Colonic mucosa (tissue), 4 donors: ENCODE data around the gene PFN3. TPM values are rescaled to one million over a fixed set of nuclear protein-coding genes. Genes with fewer than 3 reads are reported as not detected.
"Not testable (repeated sequence)": the region's sequence is repeated elsewhere in the genome, so short reads cannot be mapped to it uniquely, and the experiment has no call there.

Source experiments
- DNase-seq: peaks from one replicate; pipeline ENCODE4 v3.0.0-alpha.2; 2020
- H3K27ac ChIP-seq: fragments of 200-600 bp; one replicate; pipeline ENCODE4 v1.8.0; 2021
- H3K27me3 ChIP-seq: fragments of 200-600 bp; one replicate; pipeline ENCODE4 v1.8.0; 2021
- H3K36me3 ChIP-seq: fragments of 200-600 bp; one replicate; pipeline ENCODE4 v1.8.0; 2021
- H3K4me1 ChIP-seq: fragments of 200-600 bp; one replicate; pipeline ENCODE4 v1.8.0; 2021; ENCODE audit warnings: mild to moderate bottlenecking
- H3K4me3 ChIP-seq: fragments of 200-600 bp; one replicate; pipeline ENCODE4 v1.8.0; 2021
- H3K9ac ChIP-seq, 2 donors: one replicate each; pipeline ENCODE4 v1.7.0; 2013; ENCODE audit warnings: control low read depth in 2 of 2, low read depth in 2 of 2, low read length in 2 of 2
- H3K9me3 ChIP-seq: fragments of 200-600 bp; one replicate; pipeline ENCODE4 v1.8.0; 2021
- CTCF ChIP-seq: fragments of 200-600 bp; IDR thresholded peaks from one replicate; pipeline ENCODE4 v1.8.0; 2022; ENCODE audit warnings: antibody characterized with exemption, mild to moderate bottlenecking
- intact Hi-C: fragments of 100-400 bp; cut with DNase I; formaldehyde crosslinking; loops from one replicate; pipeline ENCODE4 v1.14.1; 2022
- total RNA-seq, 2 donors: library from RNA; stranded (reverse); fragmentation: NEBNext Ultra II Directional in 1 of 2; extraction: Animal tissue kit (Norgen Biotek cat#: 25700) in 1 of 2; gene quantifications; one replicate each; pipeline ENCODE4 v1.2.1, GENCODE V29; 2021
- donor health status: healthy.
- donor health status: DM: no; HTN: no; CAD: no.
- donor health status: DM: no; HTN: no; CAD: no.

Gene PFN3
- total RNA-seq, 2 donors from 2014 or later = not detected

- H3K4me1 ChIP-seq = peaks cover 7% of the 10 kb centered on the region
Measured at GRCh38 chr5:177423671-177424070, 23.2 kb upstream of the PFN3 start.

GRCh38 chr5:177421062-177421798, 20.8 kb upstream of the PFN3 start:
- H3K4me1 ChIP-seq = peaks cover 7% of the 10 kb centered on the region
- intact Hi-C loops = no loop called here
- no peak overlapping the region for H3K27ac ChIP-seq
- no peak overlapping the region for H3K4me3 ChIP-seq
- H3K27me3 ChIP-seq = no peaks in the 10 kb centered on the region
- H3K9ac ChIP-seq = no peak overlapping the region
- no peak for TF ChIP-seq CTCF
- H3K36me3 ChIP-seq = no peaks in the 10 kb centered on the region
- no peaks in the 10 kb centered on the region for H3K9me3 ChIP-seq
- no peak for DNase-seq

More at GRCh38 chr5:177423671-177424070, 23.2 kb upstream of the PFN3 start:
- Histone ChIP-seq H3K4me3 (no peak overlapping the region), H3K36me3 (no peaks in the 10 kb centered on the region), H3K9ac (no peak overlapping the region), H3K27me3 (no peaks in the 10 kb centered on the region), H3K27ac (no peak overlapping the region), H3K9me3 (no peaks in the 10 kb centered on the region)
- no peak for DNase-seq
- TF ChIP-seq CTCF = no peak
- intact Hi-C loops = no loop called here

- H3K9me3 ChIP-seq, H3K9ac ChIP-seq, DNase-seq, H3K4me3 ChIP-seq, H3K27ac ChIP-seq, H3K36me3 ChIP-seq, H3K27me3 ChIP-seq, intact Hi-C loops, H3K4me1 ChIP-seq: not testable (repeated sequence)
Measured at GRCh38 chr5:177420472-177420871, 20.0 kb upstream of the PFN3 start.

GRCh38 chr5:177419046-177419445, 18.6 kb upstream of the PFN3 start:
- no peak for DNase-seq
- H3K36me3 ChIP-seq = no peaks in the 10 kb centered on the region

GRCh38 chr5:177417081-177417480, 16.6 kb upstream of the PFN3 start:
- H3K36me3 ChIP-seq, DNase-seq, H3K4me1 ChIP-seq, H3K9me3 ChIP-seq, H3K27me3 ChIP-seq, H3K9ac ChIP-seq, intact Hi-C loops, H3K27ac ChIP-seq, H3K4me3 ChIP-seq: not testable (repeated sequence)

More at GRCh38 chr5:177419046-177419445, 18.6 kb upstream of the PFN3 start:
- Histone ChIP-seq H3K9me3 (no peaks in the 10 kb centered on the region), H3K4me3 (no peak overlapping the region), H3K9ac (no peak overlapping the region), H3K4me1 (no peaks in the 10 kb centered on the region), H3K27ac (no peak overlapping the region), H3K27me3 (no peaks in the 10 kb centered on the region)
- intact Hi-C loops = no loop called here
- TF ChIP-seq CTCF = no peak

- H3K27ac ChIP-seq = no peak overlapping the region
- no peaks in the 10 kb centered on the region for H3K36me3 ChIP-seq
- no peak overlapping the region for H3K4me3 ChIP-seq
- TF ChIP-seq CTCF = no peak
- no peaks in the 10 kb centered on the region for H3K9me3 ChIP-seq
- H3K4me1 ChIP-seq = no peaks in the 10 kb centered on the region
- no peaks in the 10 kb centered on the region for H3K27me3 ChIP-seq
- no peak for DNase-seq
- H3K9ac ChIP-seq = no peak overlapping the region
- intact Hi-C loops = no loop called here
Measured at GRCh38 chr5:177414481-177414880, 14.0 kb upstream of the PFN3 start.
